Hematopoietic multipotent progenitor cell treated with erythropoietin and hydrocortisone succinate and interleukin-3 and kit ligand, for 4 days (in vitro differentiated cells): Measurements from ENCODE around the gene NPY5R.

Experiments used
- DNase-seq: peaks from one replicate; pipeline ENCODE4 v3.0.0-alpha.2; 2015

Gene NPY5R

GRCh38 chr4:163385466-163385865 is 41.8 kb downstream of the NPY5R start:
- no peak for DNase-seq

- DNase-seq, result no peak
Measured at GRCh38 chr4:163391756-163392155, 48.1 kb downstream of the NPY5R start.

GRCh38 chr4:163392328-163392727 is 48.6 kb downstream of the NPY5R start:
- no peak for DNase-seq

- no peak for DNase-seq
Measured at GRCh38 chr4:163393471-163393870, 49.8 kb downstream of the NPY5R start.

GRCh38 chr4:163395055-163395454 is 51.4 kb downstream of the NPY5R start:
- DNase-seq, result no peak

GRCh38 chr4:163395758-163396157 is 52.1 kb downstream of the NPY5R start:
- no peak for DNase-seq

- no peak for DNase-seq
Measured at GRCh38 chr4:163398238-163398637, 54.5 kb downstream of the NPY5R start.

- no peak for DNase-seq
Measured at GRCh38 chr4:163400911-163401310, 57.2 kb downstream of the NPY5R start.
